H1 (cell line): ENCODE results near the gene USP35. TPM values are rescaled to one million over a fixed set of nuclear protein-coding genes. Genes with fewer than 3 reads are reported as not detected.
"Not testable (repeated sequence)": the region's sequence is repeated elsewhere in the genome, so short reads cannot be mapped to it uniquely, and the experiment has no call there.

Experiments used
- CTCF ChIA-PET: fragments of 300-600 bp; sonication (Branson Sonifier 250); formaldehyde crosslinking; loops from one replicate; lab custom pipeline; 2021; ENCODE audit not compliant: partially characterized antibody; lab: Charles Lee
- POLR2A ChIA-PET: fragments of 300-600 bp; sonication (Branson Sonifier 250); formaldehyde crosslinking; loops from one replicate; lab custom pipeline; 2021; ENCODE audit warnings: inconsistent platforms; ENCODE audit not compliant: partially characterized antibody; lab: Charles Lee
- DNase-seq, 2 experiments: peaks; one replicate each; pipeline versions ENCODE4 v3.0.0 to v3.0.0-alpha.2; 2010 to 2022; ENCODE audit warnings: low spot score in 2 of 2, low read depth in 1 of 2, mixed read lengths in 1 of 2
- FAIRE-seq: peaks from 2 replicates; lab custom pipeline; 2011; peaks lifted over from hg19 to GRCh38; lab: Jason Lieb, UNC
- H2AFZ ChIP-seq: 2 replicates; pipeline ENCODE4 v1.8.1; 2012; ENCODE audit warnings: low read length, inconsistent platforms
- H2AK5ac ChIP-seq: 2 replicates; pipeline ENCODE4 v1.6.1; 2013; ENCODE audit warnings: low read depth, low read length
- H2BK120ac ChIP-seq: replicated peaks from 2 replicates; pipeline ENCODE3; 2013; ENCODE audit warnings: low read depth, low read length, inconsistent platforms
- H2BK12ac ChIP-seq: 2 replicates; pipeline ENCODE4 v1.6.1; 2013; ENCODE audit warnings: low read depth, low read length
- H2BK15ac ChIP-seq: 2 replicates; pipeline ENCODE4 v1.6.1; 2013; ENCODE audit warnings: low read length
- H2BK20ac ChIP-seq: 2 replicates; pipeline ENCODE4 v1.6.1; 2013; ENCODE audit warnings: low read length
- H2BK5ac ChIP-seq: 2 replicates; pipeline ENCODE4 v1.6.1; 2013; ENCODE audit warnings: low read depth, low read length
- H3K14ac ChIP-seq: 2 replicates; pipeline ENCODE4 v1.6.1; 2013; ENCODE audit warnings: inconsistent platforms; ENCODE audit not compliant: insufficient read length
- H3K18ac ChIP-seq: 2 replicates; pipeline ENCODE4 v1.6.1; 2013; ENCODE audit warnings: low read length; ENCODE audit errors: extremely low read depth
- H3K23ac ChIP-seq: 2 replicates; pipeline ENCODE4 v1.6.1; 2013; ENCODE audit warnings: inconsistent platforms; ENCODE audit not compliant: insufficient read length
- H3K23me2 ChIP-seq: 2 replicates; pipeline ENCODE4 v1.6.1; 2013; ENCODE audit warnings: low read depth, low read length
- H3K27ac ChIP-seq: 2 replicates; pipeline ENCODE4 v1.6.1; 2011; ENCODE audit warnings: low read depth, low read length, inconsistent platforms
- H3K27me3 ChIP-seq, 4 experiments: replicated peaks in 1 of 4; 1 replicate in 1 of 4; 2 replicates in 3 of 4; pipeline versions ENCODE4 v1.6.1 to v1.8.1; 2011 to 2013; ENCODE audit warnings: low read length in 3 of 4, mild to moderate bottlenecking in 3 of 4, inconsistent platforms in 2 of 4, mixed read lengths in 2 of 4, moderate library complexity in 1 of 4; ENCODE audit not compliant: control insufficient read depth in 3 of 4, insufficient read depth in 3 of 4; ENCODE audit errors: extremely low read depth in 1 of 4
- H3K36me3 ChIP-seq, 4 experiments: 2 replicates each; pipeline versions ENCODE4 v1.6.1 to v1.8.1; 2011 to 2013; ENCODE audit warnings: mild to moderate bottlenecking in 4 of 4, low read length in 3 of 4, moderate library complexity in 2 of 4, control low read depth in 1 of 4, inconsistent platforms in 1 of 4; ENCODE audit not compliant: insufficient read depth in 4 of 4, control insufficient read depth in 2 of 4
- H3K4ac ChIP-seq: replicated peaks from 2 replicates; pipeline ENCODE3; 2013; ENCODE audit warnings: low read length, low read depth, mixed read lengths, inconsistent platforms; ENCODE audit not compliant: insufficient read length
- H3K4me1 ChIP-seq, 4 experiments: replicated peaks in 1 of 4; 1 replicate in 1 of 4; 2 replicates in 3 of 4; pipeline versions ENCODE4 v1.6.1 to v1.8.1; 2011 to 2013; ENCODE audit warnings: low read length in 3 of 4, inconsistent platforms in 2 of 4, mixed read lengths in 1 of 4; ENCODE audit not compliant: insufficient read depth in 4 of 4, control insufficient read depth in 3 of 4
- H3K4me2 ChIP-seq, 2 experiments: 2 replicates each; pipeline versions ENCODE4 v1.6.1 to v1.8.1; 2011 to 2013; ENCODE audit warnings: low read depth in 2 of 2, low read length in 2 of 2, control low read depth in 1 of 2, inconsistent platforms in 1 of 2, mild to moderate bottlenecking in 1 of 2; ENCODE audit not compliant: insufficient read depth in 1 of 2
- H3K4me3 ChIP-seq, 4 experiments: fragments of 200-600, 300-600 bp in 1 of 4; sonication (generic), shearing (Covaris generic), sonication (Bioruptor Twin) in 1 of 4; 2 replicates each; pipeline versions ENCODE4 v1.5.1 to v1.8.1; 2011 to 2016; ENCODE audit warnings: low read length in 4 of 4, low read depth in 3 of 4, control low read depth in 2 of 4, inconsistent platforms in 2 of 4, mild to moderate bottlenecking in 2 of 4, mixed read lengths in 1 of 4, moderate library complexity in 1 of 4; ENCODE audit not compliant: insufficient read depth in 2 of 4; ENCODE audit errors: extremely low read depth in 1 of 4
- H3K56ac ChIP-seq: replicated peaks from 2 replicates; pipeline ENCODE3; 2013; ENCODE audit warnings: low read depth, mild to moderate bottlenecking, mixed read lengths, low read length, inconsistent platforms; ENCODE audit not compliant: insufficient read length
- H3K79me1 ChIP-seq: 2 replicates; pipeline ENCODE4 v1.6.1; 2013; ENCODE audit warnings: low read depth, low read length, control low read depth
- H3K79me2 ChIP-seq, 2 experiments: 2 replicates each; pipeline versions ENCODE4 v1.6.1 to v1.8.1; 2012 to 2013; ENCODE audit warnings: low read length in 2 of 2, mild to moderate bottlenecking in 2 of 2, inconsistent platforms in 1 of 2; ENCODE audit not compliant: insufficient read depth in 2 of 2, control insufficient read depth in 1 of 2
- H3K9ac ChIP-seq, 4 experiments: replicated peaks in 1 of 4; 1 replicate in 1 of 4; 2 replicates in 3 of 4; pipeline versions ENCODE4 v1.6.1 to v1.8.1; 2011 to 2013; ENCODE audit warnings: low read depth in 3 of 4, low read length in 3 of 4, control low read depth in 2 of 4, mild to moderate bottlenecking in 2 of 4, moderate library complexity in 2 of 4, inconsistent platforms in 1 of 4; ENCODE audit errors: extremely low read depth in 1 of 4
- H3K9me3 ChIP-seq, 2 experiments: 2 replicates each; pipeline versions ENCODE4 v1.6.1 to v1.8.1; 2012 to 2013; ENCODE audit warnings: mild to moderate bottlenecking in 2 of 2, moderate library complexity in 2 of 2, control low read depth in 1 of 2, inconsistent platforms in 1 of 2, low read depth in 1 of 2, low read length in 1 of 2, mixed read lengths in 1 of 2; ENCODE audit not compliant: insufficient read depth in 2 of 2
- H4K20me1 ChIP-seq, 2 experiments: replicated peaks in 1 of 2; 2 replicates each; pipeline versions ENCODE3 to v1.8.1; 2011 to 2013; ENCODE audit warnings: inconsistent platforms in 2 of 2, low read length in 2 of 2, mild to moderate bottlenecking in 1 of 2; ENCODE audit not compliant: insufficient read depth in 2 of 2, control insufficient read depth in 1 of 2
- H4K5ac ChIP-seq: 2 replicates; pipeline ENCODE4 v1.6.1; 2013; ENCODE audit warnings: low read length, low read depth, mixed read lengths, inconsistent platforms; ENCODE audit not compliant: insufficient read length
- H4K8ac ChIP-seq: 2 replicates; pipeline ENCODE4 v1.8.0; 2013; ENCODE audit warnings: mild to moderate bottlenecking, moderate library complexity, low read length, inconsistent platforms; ENCODE audit not compliant: insufficient read depth; ENCODE audit errors: extremely low read depth
- H4K91ac ChIP-seq: replicated peaks from 2 replicates; pipeline ENCODE3; 2013; ENCODE audit warnings: low read length, mixed read lengths, inconsistent platforms; ENCODE audit not compliant: insufficient read length
- WGBS, 2 experiments: shearing (Covaris generic) in 1 of 2; methylation state at CpG; one replicate each; pipeline versions ENCODE4 v1.1.6 to v1.1.7; 2013 to 2015; ENCODE audit warnings: low lambda C conversion rate in 2 of 2, mixed read lengths in 2 of 2, inconsistent platforms in 1 of 2, low coverage in 1 of 2, missing lambda C conversion rate in 1 of 2; ENCODE audit not compliant: insufficient replicate concordance in 2 of 2, insufficient coverage in 1 of 2, insufficient read length in 1 of 2; ENCODE audit errors: extremely low coverage in 1 of 2, missing lambda C conversion rate in 1 of 2; 5-methylcytosine and 5-hydroxymethylcytosine counted together
- polyA plus RNA-seq, 7 experiments: library from polyadenylated mRNA; depleted of rRNA in 3 of 7; stranded (reverse) in 5 of 7; unstranded in 2 of 7; fragments of >200 nt in 5 of 7; fragments of 200-250 nt in 2 of 7; gene quantifications; 1 replicate in 5 of 7; 2 replicates in 1 of 7; 4 replicates in 1 of 7; pipeline versions ENCODE4 v1.2.1 to v1.2.3, GENCODE V29; 2011 to 2013; ENCODE audit warnings: missing spikeins in 2 of 7, mixed read lengths in 2 of 7
- total RNA-seq: library from RNA; stranded (reverse); fragmentation: NEBNext Ultra II Directional; extraction: Animal tissue kit (Norgen Biotek cat#: 25700); gene quantifications from 2 replicates; pipeline ENCODE4 v1.2.1, GENCODE V29; 2021

USP35 gene
- total and polyA plus RNA-seq, 2 of the 8 experiments (the other 6 are each of a cell fraction or from before 2014, with no cell fraction given), result 4.6 to 6.8 TPM

DNA sequence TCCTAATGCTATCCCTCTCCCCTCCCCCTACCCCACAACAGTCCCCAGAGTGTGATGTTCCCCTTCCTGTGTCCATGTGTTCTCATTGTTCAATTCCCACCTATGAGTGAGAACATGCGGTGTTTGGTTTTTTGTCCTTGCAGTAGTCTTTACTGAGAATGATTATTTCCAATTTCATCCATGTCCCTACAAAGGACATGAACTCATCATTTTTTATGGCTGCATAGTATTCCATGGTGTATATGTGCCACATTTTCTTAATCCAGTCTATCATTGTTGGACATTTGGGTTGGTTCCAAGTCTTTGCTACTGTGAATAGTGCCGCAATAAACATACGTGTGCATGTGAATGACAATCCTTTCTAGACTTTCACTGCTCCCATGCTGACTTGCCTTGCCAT is 12.9 kb upstream of the USP35 start:
- H3K4me2 ChIP-seq, H4K20me1 ChIP-seq, H3K18ac ChIP-seq, H2BK20ac ChIP-seq, H3K27me3 ChIP-seq, H2AK5ac ChIP-seq, H4K91ac ChIP-seq, H3K4me1 ChIP-seq, H3K79me2 ChIP-seq, H3K36me3 ChIP-seq, H3K27ac ChIP-seq, H3K23me2 ChIP-seq, H3K4me3 ChIP-seq, DNase-seq, H3K4ac ChIP-seq, H2BK5ac ChIP-seq, H4K5ac ChIP-seq, FAIRE-seq, POLR2A ChIA-PET, H3K23ac ChIP-seq, H3K9ac ChIP-seq, H2BK12ac ChIP-seq, H2BK15ac ChIP-seq, H4K8ac ChIP-seq, H3K56ac ChIP-seq, H3K14ac ChIP-seq, H3K79me1 ChIP-seq, H2AFZ ChIP-seq, H2BK120ac ChIP-seq, H3K9me3 ChIP-seq: not testable (repeated sequence)
- 94% methylated on average over 3 of the region's 3 CpGs; no CpG with 5 or more reads in 1 of the 2 experiments for WGBS, 2 experiments
- CTCF ChIA-PET, result interaction anchor here (1.1 kb wide), 1 partner anchor 25 kb away, joined by 3 read pairs; no protein-coding TSS in a partner anchor
